Measurements from ENCODE around the gene SDK1.

The SDK1 gene

GRCh38 chr7:3520206-3520605 lies 219.2 kb downstream of the SDK1 start:
- no peak overlapping the region for H3K27ac ChIP-seq
- no peaks in the 10 kb centered on the region for H3K36me3 ChIP-seq
- no peaks in the 10 kb centered on the region for H3K27me3 ChIP-seq (ENCODE audit: insufficient read depth, low read depth, severe bottlenecking)
- TF ChIP-seq CTCF (IDR thresholded peaks at IDR 0.05; ENCODE audit: low read depth, low read length): no peak
- no peak for DNase-seq
- H3K9me3 ChIP-seq (ENCODE audit: severe bottlenecking): no peaks in the 10 kb centered on the region
- no peak overlapping the region for H3K4me3 ChIP-seq (ENCODE audit: low read depth, low read length)

- Histone ChIP-seq H3K27ac (no peak overlapping the region), H3K4me3 (ENCODE audit: low read depth, low read length) (no peak overlapping the region), H3K27me3 (ENCODE audit: insufficient read depth, low read depth, severe bottlenecking) (no peaks in the 10 kb centered on the region), H3K36me3 (no peaks in the 10 kb centered on the region), H3K9me3 (ENCODE audit: severe bottlenecking) (no peaks in the 10 kb centered on the region)
- no peak for TF ChIP-seq CTCF (IDR thresholded peaks at IDR 0.05; ENCODE audit: low read depth, low read length)
- DNase-seq: no peak
These were observed 226.6 kb downstream of the SDK1 start for GRCh38 chr7:3527496-3528124.

- DNase-seq: no peak
- Histone ChIP-seq H3K36me3 (no peaks in the 10 kb centered on the region), H3K4me3 (ENCODE audit: low read depth, low read length) (no peak overlapping the region), H3K27ac (no peak overlapping the region), H3K27me3 (ENCODE audit: insufficient read depth, low read depth, severe bottlenecking) (no peaks in the 10 kb centered on the region), H3K9me3 (ENCODE audit: severe bottlenecking) (no peaks in the 10 kb centered on the region)
- no peak for TF ChIP-seq CTCF (IDR thresholded peaks at IDR 0.05; ENCODE audit: low read depth, low read length)
These were observed 232.0 kb downstream of the SDK1 start for GRCh38 chr7:3533040-3533439.

- H3K27me3 ChIP-seq (ENCODE audit: insufficient read depth, low read depth, severe bottlenecking): no peaks in the 10 kb centered on the region
- no peaks in the 10 kb centered on the region for H3K9me3 ChIP-seq (ENCODE audit: severe bottlenecking)
- peak; percentile 82 for DNase-seq
- no peak overlapping the region for H3K27ac ChIP-seq
- H3K4me3 ChIP-seq (ENCODE audit: low read depth, low read length): no peak overlapping the region
- TF ChIP-seq CTCF (IDR thresholded peaks at IDR 0.05; ENCODE audit: low read depth, low read length): no peak
- H3K36me3 ChIP-seq: no peaks in the 10 kb centered on the region
These were observed 236.3 kb downstream of the SDK1 start for GRCh38 chr7:3537210-3537875.

- no peak for TF ChIP-seq CTCF (IDR thresholded peaks at IDR 0.05; ENCODE audit: low read depth, low read length)
- no peaks in the 10 kb centered on the region for H3K9me3 ChIP-seq (ENCODE audit: severe bottlenecking)
- no peak overlapping the region for H3K27ac ChIP-seq
- no peaks in the 10 kb centered on the region for H3K36me3 ChIP-seq
- DNase-seq: no peak
- no peaks in the 10 kb centered on the region for H3K27me3 ChIP-seq (ENCODE audit: insufficient read depth, low read depth, severe bottlenecking)
- H3K4me3 ChIP-seq (ENCODE audit: low read depth, low read length): no peak overlapping the region
These were observed 237.0 kb downstream of the SDK1 start for GRCh38 chr7:3538041-3538440.
